Neural cell (in vitro differentiated cells): ENCODE results near the gene GUCY1A2. TPM values are rescaled to one million over a fixed set of nuclear protein-coding genes. Genes with fewer than 3 reads are reported as not detected.

Experiments
- H2AFZ ChIP-seq: fragments of 200-600, 300-800 bp; sonication (generic), shearing (Covaris generic); 2 replicates; pipeline ENCODE4 v1.6.0; 2014; ENCODE audit warnings: low read depth, mild to moderate bottlenecking, antibody characterized with exemption, low read length, moderate library complexity
- H3F3A ChIP-seq: fragments of 200-600 bp; shearing (Covaris generic); 2 replicates; pipeline ENCODE4 v1.6.1; 2016; ENCODE audit warnings: mild to moderate bottlenecking, moderate library complexity, mixed read lengths, antibody characterized with exemption, low read length; ENCODE audit not compliant: insufficient read depth, poor library complexity, severe bottlenecking
- H3K27ac ChIP-seq: fragments of 200-600, 300-800 bp; sonication (generic), shearing (Covaris generic); 2 replicates; pipeline ENCODE4 v1.5.1; 2014; ENCODE audit warnings: mild to moderate bottlenecking, low read length, moderate library complexity
- H3K27me3 ChIP-seq: fragments of 300-800, 200-600 bp; sonication (generic), shearing (Covaris generic); 2 replicates; pipeline ENCODE4 v1.6.0; 2014; ENCODE audit warnings: mild to moderate bottlenecking, low read depth, low read length, moderate library complexity; ENCODE audit not compliant: insufficient read depth
- H3K36me3 ChIP-seq: fragments of 300-800, 200-600 bp; sonication (generic), shearing (Covaris generic); 2 replicates; pipeline ENCODE4 v1.5.1; 2014; ENCODE audit warnings: mild to moderate bottlenecking, antibody characterized with exemption, low read length, moderate library complexity; ENCODE audit not compliant: insufficient read depth
- H3K4me2 ChIP-seq: fragments of 300-800, 200-600 bp; sonication (generic), shearing (Covaris generic); 2 replicates; pipeline ENCODE4 v1.6.0; 2014; ENCODE audit warnings: mild to moderate bottlenecking, low read length
- H3K4me3 ChIP-seq: fragments of 300-800, 200-600 bp; sonication (generic), shearing (Covaris generic); 2 replicates; pipeline ENCODE4 v1.5.1; 2014; ENCODE audit warnings: mild to moderate bottlenecking, low read length, moderate library complexity
- H3K79me2 ChIP-seq: fragments of 200-600 bp; shearing (Covaris generic); replicated peaks from 2 replicates; pipeline ENCODE4 v1.6.0; 2014; ENCODE audit warnings: mild to moderate bottlenecking, low read length, moderate library complexity; ENCODE audit not compliant: insufficient read depth
- H3K9ac ChIP-seq: fragments of 300-800, 200-600 bp; sonication (generic), shearing (Covaris generic); 2 replicates; pipeline ENCODE4 v1.6.1; 2016; ENCODE audit warnings: mild to moderate bottlenecking, low read length, mixed read lengths
- H3K9me2 ChIP-seq: fragments of 200-600 bp; shearing (Covaris generic); 2 replicates; pipeline ENCODE4 v1.6.1; 2016; ENCODE audit warnings: mild to moderate bottlenecking, low read length, mixed read lengths; ENCODE audit not compliant: insufficient read depth
- H3K9me3 ChIP-seq: fragments of 200-600, 300-800 bp; sonication (generic), shearing (Covaris generic); 2 replicates; pipeline ENCODE4 v1.6.1; 2016; ENCODE audit warnings: mild to moderate bottlenecking, mixed run types, low read length, moderate library complexity, mixed read lengths
- H4K20me1 ChIP-seq: fragments of 200-600 bp; shearing (Covaris generic); 2 replicates; pipeline ENCODE4 v1.6.1; 2016; ENCODE audit warnings: mild to moderate bottlenecking, mixed run types; ENCODE audit not compliant: insufficient read depth
- CTCF ChIP-seq: fragments of 450-650 bp; IDR thresholded peaks from 2 replicates; pipeline ENCODE4 v1.5.1; 2014; ENCODE audit warnings: antibody characterized with exemption, mild to moderate bottlenecking, moderate library complexity; ENCODE audit not compliant: poor library complexity, severe bottlenecking
- EP300 ChIP-seq: fragments of 450-650 bp; conservative IDR thresholded peaks from 2 replicates; pipeline ENCODE4 v1.6.1; 2014; ENCODE audit warnings: antibody characterized with exemption, mild to moderate bottlenecking, moderate library complexity; ENCODE audit not compliant: poor library complexity, severe bottlenecking
- EZH2 ChIP-seq: fragments of 200-600, 300-800 bp; shearing (Covaris generic), sonication (generic); IDR thresholded peaks from 2 replicates; pipeline ENCODE4 v1.6.1; 2014; ENCODE audit warnings: antibody characterized with exemption, low read length, borderline replicate concordance, mild to moderate bottlenecking; ENCODE audit not compliant: insufficient read depth, poor library complexity, severe bottlenecking
- MXI1 ChIP-seq: fragments of 450-650 bp; conservative IDR thresholded peaks from 2 replicates; pipeline ENCODE4 v1.6.1; 2014; ENCODE audit warnings: antibody characterized with exemption, mild to moderate bottlenecking; ENCODE audit not compliant: poor library complexity, severe bottlenecking
- POLR2AphosphoS5 ChIP-seq: IDR thresholded peaks from 2 replicates; pipeline ENCODE4 v1.6.1; 2012
- RAD21 ChIP-seq: fragments of 450-650 bp; conservative IDR thresholded peaks from 2 replicates; pipeline ENCODE4 v1.6.1; 2014; ENCODE audit warnings: antibody characterized with exemption, mild to moderate bottlenecking, moderate library complexity
- REST ChIP-seq: IDR thresholded peaks from 2 replicates; pipeline ENCODE4 v1.6.1; 2012; ENCODE audit warnings: borderline replicate concordance
- SMC3 ChIP-seq: fragments of 450-650 bp; conservative IDR thresholded peaks from 2 replicates; pipeline ENCODE4 v1.6.1; 2014; ENCODE audit warnings: antibody characterized with exemption, mild to moderate bottlenecking, moderate library complexity; ENCODE audit not compliant: poor library complexity
- TAF1 ChIP-seq: IDR thresholded peaks from 2 replicates; pipeline ENCODE4 v1.6.1; 2012; ENCODE audit warnings: low read depth
- polyA plus RNA-seq: library from polyadenylated mRNA; depleted of rRNA; stranded (reverse); fragments of >200 nt; gene quantifications from 2 replicates; pipeline ENCODE4 v1.2.3, GENCODE V29; 2014

GUCY1A2 gene
- polyA plus RNA-seq, 1 donor from 2014 or later = 5.1 TPM

GRCh38 chr11:106853850-106854401, 164.3 kb downstream of the GUCY1A2 start:
- peaks cover 4% of the 10 kb centered on the region for H3K9me3 ChIP-seq
- TF ChIP-seq EZH2 (no peak), TAF1 (no peak), CTCF (no peak), RAD21 (no peak), MXI1 (no peak), REST (no peak), SMC3 (no peak), EP300 (no peak), POLR2AphosphoS5 (no peak)

GRCh38 chr11:106852779-106853178, 165.5 kb downstream of the GUCY1A2 start:
- H3K79me2 ChIP-seq = no peaks in the 10 kb centered on the region

More at GRCh38 chr11:106853850-106854401, 164.3 kb downstream of the GUCY1A2 start:
- H3K27me3 ChIP-seq = no peaks in the 10 kb centered on the region
- H3K4me3 ChIP-seq = no peak overlapping the region
- H3K9ac ChIP-seq = no peak overlapping the region
- no peaks in the 10 kb centered on the region for H3F3A ChIP-seq
- H4K20me1 ChIP-seq = no peaks in the 10 kb centered on the region
- no peaks in the 10 kb centered on the region for H3K36me3 ChIP-seq
- no peak overlapping the region for H3K4me2 ChIP-seq
- H2AFZ ChIP-seq = no peak overlapping the region
- H3K79me2 ChIP-seq = no peaks in the 10 kb centered on the region
- no peak overlapping the region for H3K27ac ChIP-seq
- no peaks in the 10 kb centered on the region for H3K9me2 ChIP-seq

More at GRCh38 chr11:106852779-106853178, 165.5 kb downstream of the GUCY1A2 start:
- no peaks in the 10 kb centered on the region for H4K20me1 ChIP-seq
- H2AFZ ChIP-seq = no peak overlapping the region
- no peak overlapping the region for H3K9ac ChIP-seq
- no peak overlapping the region for H3K4me3 ChIP-seq
- H3K9me2 ChIP-seq = no peaks in the 10 kb centered on the region
- H3K27me3 ChIP-seq = no peaks in the 10 kb centered on the region
- no peak for TF ChIP-seq POLR2AphosphoS5
- no peak for TF ChIP-seq MXI1
- TF ChIP-seq REST = no peak
- no peak for TF ChIP-seq TAF1
- no peak for TF ChIP-seq CTCF
- peaks cover 4% of the 10 kb centered on the region for H3K9me3 ChIP-seq
- H3K4me2 ChIP-seq = no peak overlapping the region
- no peaks in the 10 kb centered on the region for H3K36me3 ChIP-seq
- H3K27ac ChIP-seq = no peak overlapping the region
- no peaks in the 10 kb centered on the region for H3F3A ChIP-seq
